H1 (cell line): ENCODE results near the gene NRXN3. TPM values are rescaled to one million over a fixed set of nuclear protein-coding genes. Genes with fewer than 3 reads are reported as not detected.

Experiments used
- CTCF ChIA-PET: fragments of 300-600 bp; sonication (Branson Sonifier 250); formaldehyde crosslinking; loops from one replicate; lab custom pipeline; 2021; ENCODE audit not compliant: partially characterized antibody; lab: Charles Lee
- POLR2A ChIA-PET: fragments of 300-600 bp; sonication (Branson Sonifier 250); formaldehyde crosslinking; loops from one replicate; lab custom pipeline; 2021; ENCODE audit warnings: inconsistent platforms; ENCODE audit not compliant: partially characterized antibody; lab: Charles Lee
- DNase-seq, 2 experiments: peaks; one replicate each; pipeline versions ENCODE4 v3.0.0 to v3.0.0-alpha.2; 2010 to 2022; ENCODE audit warnings: low spot score in 2 of 2, low read depth in 1 of 2, mixed read lengths in 1 of 2
- FAIRE-seq: peaks from 2 replicates; lab custom pipeline; 2011; peaks lifted over from hg19 to GRCh38; lab: Jason Lieb, UNC
- H2AFZ ChIP-seq: 2 replicates; pipeline ENCODE4 v1.8.1; 2012; ENCODE audit warnings: low read length, inconsistent platforms
- H2AK5ac ChIP-seq: 2 replicates; pipeline ENCODE4 v1.6.1; 2013; ENCODE audit warnings: low read depth, low read length
- H2BK120ac ChIP-seq: replicated peaks from 2 replicates; pipeline ENCODE3; 2013; ENCODE audit warnings: low read depth, low read length, inconsistent platforms
- H2BK12ac ChIP-seq: 2 replicates; pipeline ENCODE4 v1.6.1; 2013; ENCODE audit warnings: low read depth, low read length
- H2BK15ac ChIP-seq: 2 replicates; pipeline ENCODE4 v1.6.1; 2013; ENCODE audit warnings: low read length
- H2BK20ac ChIP-seq: 2 replicates; pipeline ENCODE4 v1.6.1; 2013; ENCODE audit warnings: low read length
- H2BK5ac ChIP-seq: 2 replicates; pipeline ENCODE4 v1.6.1; 2013; ENCODE audit warnings: low read depth, low read length
- H3K14ac ChIP-seq: 2 replicates; pipeline ENCODE4 v1.6.1; 2013; ENCODE audit warnings: inconsistent platforms; ENCODE audit not compliant: insufficient read length
- H3K18ac ChIP-seq: 2 replicates; pipeline ENCODE4 v1.6.1; 2013; ENCODE audit warnings: low read length; ENCODE audit errors: extremely low read depth
- H3K23ac ChIP-seq: 2 replicates; pipeline ENCODE4 v1.6.1; 2013; ENCODE audit warnings: inconsistent platforms; ENCODE audit not compliant: insufficient read length
- H3K23me2 ChIP-seq: 2 replicates; pipeline ENCODE4 v1.6.1; 2013; ENCODE audit warnings: low read depth, low read length
- H3K27ac ChIP-seq: 2 replicates; pipeline ENCODE4 v1.6.1; 2011; ENCODE audit warnings: low read depth, low read length, inconsistent platforms
- H3K27me3 ChIP-seq, 4 experiments: replicated peaks in 1 of 4; 1 replicate in 1 of 4; 2 replicates in 3 of 4; pipeline versions ENCODE4 v1.6.1 to v1.8.1; 2011 to 2013; ENCODE audit warnings: low read length in 3 of 4, mild to moderate bottlenecking in 3 of 4, inconsistent platforms in 2 of 4, mixed read lengths in 2 of 4, moderate library complexity in 1 of 4; ENCODE audit not compliant: control insufficient read depth in 3 of 4, insufficient read depth in 3 of 4; ENCODE audit errors: extremely low read depth in 1 of 4
- H3K36me3 ChIP-seq, 4 experiments: 2 replicates each; pipeline versions ENCODE4 v1.6.1 to v1.8.1; 2011 to 2013; ENCODE audit warnings: mild to moderate bottlenecking in 4 of 4, low read length in 3 of 4, moderate library complexity in 2 of 4, control low read depth in 1 of 4, inconsistent platforms in 1 of 4; ENCODE audit not compliant: insufficient read depth in 4 of 4, control insufficient read depth in 2 of 4
- H3K4ac ChIP-seq: replicated peaks from 2 replicates; pipeline ENCODE3; 2013; ENCODE audit warnings: low read length, low read depth, mixed read lengths, inconsistent platforms; ENCODE audit not compliant: insufficient read length
- H3K4me1 ChIP-seq, 4 experiments: replicated peaks in 1 of 4; 1 replicate in 1 of 4; 2 replicates in 3 of 4; pipeline versions ENCODE4 v1.6.1 to v1.8.1; 2011 to 2013; ENCODE audit warnings: low read length in 3 of 4, inconsistent platforms in 2 of 4, mixed read lengths in 1 of 4; ENCODE audit not compliant: insufficient read depth in 4 of 4, control insufficient read depth in 3 of 4
- H3K4me2 ChIP-seq, 2 experiments: 2 replicates each; pipeline versions ENCODE4 v1.6.1 to v1.8.1; 2011 to 2013; ENCODE audit warnings: low read depth in 2 of 2, low read length in 2 of 2, control low read depth in 1 of 2, inconsistent platforms in 1 of 2, mild to moderate bottlenecking in 1 of 2; ENCODE audit not compliant: insufficient read depth in 1 of 2
- H3K4me3 ChIP-seq, 4 experiments: fragments of 200-600, 300-600 bp in 1 of 4; sonication (generic), shearing (Covaris generic), sonication (Bioruptor Twin) in 1 of 4; 2 replicates each; pipeline versions ENCODE4 v1.5.1 to v1.8.1; 2011 to 2016; ENCODE audit warnings: low read length in 4 of 4, low read depth in 3 of 4, control low read depth in 2 of 4, inconsistent platforms in 2 of 4, mild to moderate bottlenecking in 2 of 4, mixed read lengths in 1 of 4, moderate library complexity in 1 of 4; ENCODE audit not compliant: insufficient read depth in 2 of 4; ENCODE audit errors: extremely low read depth in 1 of 4
- H3K56ac ChIP-seq: replicated peaks from 2 replicates; pipeline ENCODE3; 2013; ENCODE audit warnings: low read depth, mild to moderate bottlenecking, mixed read lengths, low read length, inconsistent platforms; ENCODE audit not compliant: insufficient read length
- H3K79me1 ChIP-seq: 2 replicates; pipeline ENCODE4 v1.6.1; 2013; ENCODE audit warnings: low read depth, low read length, control low read depth
- H3K79me2 ChIP-seq, 2 experiments: 2 replicates each; pipeline versions ENCODE4 v1.6.1 to v1.8.1; 2012 to 2013; ENCODE audit warnings: low read length in 2 of 2, mild to moderate bottlenecking in 2 of 2, inconsistent platforms in 1 of 2; ENCODE audit not compliant: insufficient read depth in 2 of 2, control insufficient read depth in 1 of 2
- H3K9ac ChIP-seq, 4 experiments: replicated peaks in 1 of 4; 1 replicate in 1 of 4; 2 replicates in 3 of 4; pipeline versions ENCODE4 v1.6.1 to v1.8.1; 2011 to 2013; ENCODE audit warnings: low read depth in 3 of 4, low read length in 3 of 4, control low read depth in 2 of 4, mild to moderate bottlenecking in 2 of 4, moderate library complexity in 2 of 4, inconsistent platforms in 1 of 4; ENCODE audit errors: extremely low read depth in 1 of 4
- H3K9me3 ChIP-seq, 2 experiments: 2 replicates each; pipeline versions ENCODE4 v1.6.1 to v1.8.1; 2012 to 2013; ENCODE audit warnings: mild to moderate bottlenecking in 2 of 2, moderate library complexity in 2 of 2, control low read depth in 1 of 2, inconsistent platforms in 1 of 2, low read depth in 1 of 2, low read length in 1 of 2, mixed read lengths in 1 of 2; ENCODE audit not compliant: insufficient read depth in 2 of 2
- H4K20me1 ChIP-seq, 2 experiments: replicated peaks in 1 of 2; 2 replicates each; pipeline versions ENCODE3 to v1.8.1; 2011 to 2013; ENCODE audit warnings: inconsistent platforms in 2 of 2, low read length in 2 of 2, mild to moderate bottlenecking in 1 of 2; ENCODE audit not compliant: insufficient read depth in 2 of 2, control insufficient read depth in 1 of 2
- H4K5ac ChIP-seq: 2 replicates; pipeline ENCODE4 v1.6.1; 2013; ENCODE audit warnings: low read length, low read depth, mixed read lengths, inconsistent platforms; ENCODE audit not compliant: insufficient read length
- H4K8ac ChIP-seq: 2 replicates; pipeline ENCODE4 v1.8.0; 2013; ENCODE audit warnings: mild to moderate bottlenecking, moderate library complexity, low read length, inconsistent platforms; ENCODE audit not compliant: insufficient read depth; ENCODE audit errors: extremely low read depth
- H4K91ac ChIP-seq: replicated peaks from 2 replicates; pipeline ENCODE3; 2013; ENCODE audit warnings: low read length, mixed read lengths, inconsistent platforms; ENCODE audit not compliant: insufficient read length
- YY1 ChIP-seq: IDR thresholded peaks from 2 replicates; pipeline ENCODE4 v1.6.1; 2011; ENCODE audit warnings: low read depth, mild to moderate bottlenecking, low read length
- WGBS, 2 experiments: shearing (Covaris generic) in 1 of 2; methylation state at CpG; one replicate each; pipeline versions ENCODE4 v1.1.6 to v1.1.7; 2013 to 2015; ENCODE audit warnings: low lambda C conversion rate in 2 of 2, mixed read lengths in 2 of 2, inconsistent platforms in 1 of 2, low coverage in 1 of 2, missing lambda C conversion rate in 1 of 2; ENCODE audit not compliant: insufficient replicate concordance in 2 of 2, insufficient coverage in 1 of 2, insufficient read length in 1 of 2; ENCODE audit errors: extremely low coverage in 1 of 2, missing lambda C conversion rate in 1 of 2; 5-methylcytosine and 5-hydroxymethylcytosine counted together
- polyA plus RNA-seq, 7 experiments: library from polyadenylated mRNA; depleted of rRNA in 3 of 7; stranded (reverse) in 5 of 7; unstranded in 2 of 7; fragments of >200 nt in 5 of 7; fragments of 200-250 nt in 2 of 7; gene quantifications; 1 replicate in 5 of 7; 2 replicates in 1 of 7; 4 replicates in 1 of 7; pipeline versions ENCODE4 v1.2.1 to v1.2.3, GENCODE V29; 2011 to 2013; ENCODE audit warnings: missing spikeins in 2 of 7, mixed read lengths in 2 of 7
- total RNA-seq: library from RNA; stranded (reverse); fragmentation: NEBNext Ultra II Directional; extraction: Animal tissue kit (Norgen Biotek cat#: 25700); gene quantifications from 2 replicates; pipeline ENCODE4 v1.2.1, GENCODE V29; 2021
- TF ChIP-seq, protein P1 (sequence below): IDR thresholded peaks from 2 replicates; pipeline ENCODE4 v1.6.1; 2012; ENCODE audit warnings: low read length, inconsistent platforms
- TF ChIP-seq, protein P2 (sequence below): IDR thresholded peaks from 2 replicates; pipeline ENCODE4 v1.6.1; 2011; ENCODE audit warnings: low read length, improper control_type of control experiment

The NRXN3 gene
- total and polyA plus RNA-seq, 2 of the 8 experiments (the other 6 are each of a cell fraction or from before 2014, with no cell fraction given): 2.6 to 4.1 TPM

DNA sequence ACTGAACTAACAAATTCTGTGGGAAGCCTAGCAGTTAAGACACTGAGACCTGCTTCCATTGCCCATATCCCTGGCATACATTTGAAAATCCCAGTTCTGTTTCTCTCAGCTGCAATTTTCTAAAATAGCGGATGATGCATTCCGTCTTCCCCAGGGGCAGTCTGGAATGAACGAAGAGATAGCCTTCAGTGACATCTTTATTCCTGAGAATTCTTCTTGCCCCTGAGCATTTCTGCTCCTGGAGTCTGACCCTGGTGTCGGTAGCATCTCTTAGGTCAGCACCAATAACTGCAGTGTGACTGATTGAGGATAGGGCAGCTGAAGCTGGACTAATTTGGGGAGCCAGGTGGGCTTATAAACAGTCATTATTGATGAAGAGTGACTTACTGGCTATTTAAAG, 1488.6 kb downstream of the NRXN3 start:
- Histone ChIP-seq H2BK15ac (no peak overlapping the region), H3K23me2 (no peaks in the 10 kb centered on the region), H4K20me1 (no peaks in the 10 kb centered on the region), H3K79me2 (no peaks in the 10 kb centered on the region), H2BK20ac (no peak overlapping the region), H3K27me3 (no peaks in the 10 kb centered on the region), H3K56ac (no peak overlapping the region), H3K36me3 (no peaks in the 10 kb centered on the region), H3K9me3 (no peaks in the 10 kb centered on the region), H4K91ac (no peak overlapping the region), H4K8ac (no peak overlapping the region), H3K4ac (no peak overlapping the region), H3K14ac (no peak overlapping the region), H2BK120ac (no peak overlapping the region), H3K27ac (no peak overlapping the region), H3K4me2 (no peak overlapping the region), H2BK5ac (no peak overlapping the region), H2AK5ac (no peak overlapping the region), H3K4me1 (no peaks in the 10 kb centered on the region), H3K9ac (no peak overlapping the region), H2BK12ac (no peak overlapping the region), H3K79me1 (no peaks in the 10 kb centered on the region), H4K5ac (no peak overlapping the region), H2AFZ (no peak overlapping the region), H3K18ac (no peak overlapping the region), H3K23ac (no peak overlapping the region), H3K4me3 (no peak overlapping the region)
- POLR2A ChIA-PET: no interaction called here
- CTCF ChIA-PET: interaction anchor here (0.6 kb wide), 1 partner anchor 1154 kb away, joined by 4 read pairs; no protein-coding TSS in a partner anchor
- WGBS, 2 experiments: 90% methylated on average over 4 of the region's 4 CpGs; no CpG with 5 or more reads in 1 of the 2 experiments
- DNase-seq (no peak), FAIRE-seq (no peak)
- TF ChIP-seq, protein P1, sequence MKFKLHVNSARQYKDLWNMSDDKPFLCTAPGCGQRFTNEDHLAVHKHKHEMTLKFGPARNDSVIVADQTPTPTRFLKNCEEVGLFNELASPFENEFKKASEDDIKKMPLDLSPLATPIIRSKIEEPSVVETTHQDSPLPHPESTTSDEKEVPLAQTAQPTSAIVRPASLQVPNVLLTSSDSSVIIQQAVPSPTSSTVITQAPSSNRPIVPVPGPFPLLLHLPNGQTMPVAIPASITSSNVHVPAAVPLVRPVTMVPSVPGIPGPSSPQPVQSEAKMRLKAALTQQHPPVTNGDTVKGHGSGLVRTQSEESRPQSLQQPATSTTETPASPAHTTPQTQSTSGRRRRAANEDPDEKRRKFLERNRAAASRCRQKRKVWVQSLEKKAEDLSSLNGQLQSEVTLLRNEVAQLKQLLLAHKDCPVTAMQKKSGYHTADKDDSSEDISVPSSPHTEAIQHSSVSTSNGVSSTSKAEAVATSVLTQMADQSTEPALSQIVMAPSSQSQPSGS: no peak
- TF ChIP-seq, protein P2, sequence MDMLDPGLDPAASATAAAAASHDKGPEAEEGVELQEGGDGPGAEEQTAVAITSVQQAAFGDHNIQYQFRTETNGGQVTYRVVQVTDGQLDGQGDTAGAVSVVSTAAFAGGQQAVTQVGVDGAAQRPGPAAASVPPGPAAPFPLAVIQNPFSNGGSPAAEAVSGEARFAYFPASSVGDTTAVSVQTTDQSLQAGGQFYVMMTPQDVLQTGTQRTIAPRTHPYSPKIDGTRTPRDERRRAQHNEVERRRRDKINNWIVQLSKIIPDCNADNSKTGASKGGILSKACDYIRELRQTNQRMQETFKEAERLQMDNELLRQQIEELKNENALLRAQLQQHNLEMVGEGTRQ: no peak
- no peak for TF ChIP-seq YY1
